ENCODE data around the gene KRT72.
A peak's percentile ranks its signal among the peaks of the same experiment; 100 is the strongest.

KRT72 gene

GRCh38 chr12:52578469-52578868, 22.8 kb downstream of the KRT72 start:
- DNase-seq (ENCODE audit: low spot score), result no peak

DNA sequence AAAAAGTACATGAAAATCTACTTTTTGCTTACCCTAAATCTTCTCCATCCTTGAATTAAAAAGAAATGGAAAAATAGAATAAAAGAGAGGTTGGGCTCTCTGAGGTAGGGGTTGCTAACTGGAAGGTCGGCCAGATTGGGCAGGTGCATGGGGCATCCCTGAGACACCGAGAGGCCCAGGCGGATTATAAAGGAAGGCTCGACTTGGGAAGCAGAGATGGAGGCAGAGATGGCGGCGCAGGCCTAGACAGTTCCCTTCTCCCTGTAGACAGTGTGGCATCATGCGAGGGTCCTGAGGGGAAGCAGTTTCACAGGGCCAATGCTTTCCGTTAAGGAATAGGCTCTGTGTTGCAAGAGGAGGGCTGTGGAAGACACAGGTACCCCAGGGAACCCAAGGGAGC, 23.9 kb downstream of the KRT72 start:
- DNase-seq (ENCODE audit: low spot score), result no peak

- DNase-seq (ENCODE audit: low spot score), result no peak
These were observed 25.3 kb downstream of the KRT72 start for GRCh38 chr12:52575948-52576347.

DNA sequence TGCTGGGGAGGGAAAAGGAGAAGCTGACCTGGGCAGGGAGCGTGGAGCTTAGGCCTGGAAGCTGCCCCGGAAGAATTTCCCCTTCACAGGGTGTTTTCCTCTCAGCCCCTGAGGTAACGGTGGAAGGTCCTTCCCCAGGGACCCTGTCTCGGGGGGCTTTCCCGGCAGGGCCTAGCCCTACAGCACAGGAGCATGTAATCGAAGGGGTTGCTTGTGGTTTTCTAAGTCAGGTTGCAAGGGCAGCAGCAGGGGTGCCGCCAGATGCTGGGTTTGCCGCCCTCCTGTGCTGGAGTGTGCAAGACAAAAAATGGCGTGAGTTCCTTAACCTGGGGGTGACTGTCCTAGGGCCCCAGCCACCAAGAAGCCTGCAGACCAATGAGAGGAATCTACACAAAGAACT, 26.0 kb downstream of the KRT72 start:
- no peak for DNase-seq (ENCODE audit: low spot score)

GRCh38 chr12:52573743-52574142, 27.5 kb downstream of the KRT72 start, which contains the start of gene KRT74:
Gene KRT74 (minus strand): TSS chr12:52573843. CDS start chr12:52573777, 66 bp downstream.
- no peak for DNase-seq (ENCODE audit: low spot score)

GRCh38 chr12:52573306-52573705, 28.0 kb downstream of the KRT72 start:
- no peak for DNase-seq (ENCODE audit: low spot score)

DNA sequence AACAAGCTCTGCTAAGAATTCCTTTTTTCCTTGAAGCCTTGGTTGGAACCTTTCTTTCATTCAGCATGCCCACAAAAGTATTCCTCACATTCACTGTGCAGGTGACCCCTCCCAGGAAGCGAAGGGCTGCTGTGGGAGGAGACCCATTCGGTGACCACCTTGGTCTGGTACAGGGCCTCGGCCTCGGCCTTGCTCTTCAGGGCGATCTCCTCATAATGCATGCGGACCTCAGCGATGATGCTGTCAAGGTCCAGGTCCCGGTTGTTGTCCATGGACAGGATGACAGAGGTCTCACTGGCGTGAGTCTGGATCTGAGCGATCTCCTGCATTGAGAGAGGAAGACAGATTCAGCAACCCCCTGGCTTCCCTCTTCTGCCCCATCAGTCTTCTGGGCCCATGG, 30.8 kb downstream of the KRT72 start:
- no peak for DNase-seq (ENCODE audit: low spot score)

- no peak for DNase-seq (ENCODE audit: low spot score)
These were observed 33.2 kb downstream of the KRT72 start for GRCh38 chr12:52568111-52568510.

DNA sequence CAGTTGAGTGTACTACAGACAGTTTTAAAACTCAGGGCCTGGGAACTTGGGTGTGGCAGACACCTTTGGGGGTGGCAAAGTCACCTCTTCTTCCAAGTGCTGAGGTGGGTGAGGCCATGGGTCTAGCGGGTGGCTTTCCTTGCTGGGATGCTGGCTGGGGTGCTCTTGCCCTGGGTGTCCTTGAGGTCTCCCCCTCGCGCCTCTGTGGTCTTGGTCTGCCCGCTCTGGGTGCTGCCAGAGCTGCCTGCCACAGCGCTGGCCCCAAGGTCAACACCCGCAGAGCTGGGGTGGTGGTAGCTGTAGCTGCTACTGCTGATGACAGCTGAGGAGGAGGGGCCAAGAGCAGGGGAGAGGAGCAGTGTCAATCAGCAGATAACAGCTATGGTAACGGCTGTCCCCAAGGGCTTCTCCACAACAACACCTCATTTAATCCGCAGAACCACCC, 34.4 kb downstream of the KRT72 start:
- DNase-seq (ENCODE audit: low spot score), result peak; percentile 71

DNA sequence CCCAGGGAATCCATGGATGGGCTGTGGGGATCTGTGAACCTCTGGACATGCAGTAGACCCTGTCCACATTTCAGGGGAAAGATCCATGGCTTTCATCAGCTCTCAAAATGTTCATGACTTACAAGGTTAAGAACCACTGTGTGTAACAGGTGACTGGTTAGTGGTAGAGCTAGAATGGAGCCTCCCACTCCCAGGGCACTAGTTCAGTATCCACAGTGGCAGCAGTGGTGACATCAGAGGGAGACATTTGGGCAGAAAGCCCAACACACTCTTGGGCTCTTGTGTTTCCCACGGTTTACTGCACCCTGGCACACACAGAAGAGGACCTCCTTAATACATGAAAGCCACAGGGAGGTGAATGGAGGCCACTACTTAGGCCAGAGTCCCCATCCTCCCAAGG, 36.7 kb downstream of the KRT72 start:
- DNase-seq (ENCODE audit: low spot score), result no peak

DNA sequence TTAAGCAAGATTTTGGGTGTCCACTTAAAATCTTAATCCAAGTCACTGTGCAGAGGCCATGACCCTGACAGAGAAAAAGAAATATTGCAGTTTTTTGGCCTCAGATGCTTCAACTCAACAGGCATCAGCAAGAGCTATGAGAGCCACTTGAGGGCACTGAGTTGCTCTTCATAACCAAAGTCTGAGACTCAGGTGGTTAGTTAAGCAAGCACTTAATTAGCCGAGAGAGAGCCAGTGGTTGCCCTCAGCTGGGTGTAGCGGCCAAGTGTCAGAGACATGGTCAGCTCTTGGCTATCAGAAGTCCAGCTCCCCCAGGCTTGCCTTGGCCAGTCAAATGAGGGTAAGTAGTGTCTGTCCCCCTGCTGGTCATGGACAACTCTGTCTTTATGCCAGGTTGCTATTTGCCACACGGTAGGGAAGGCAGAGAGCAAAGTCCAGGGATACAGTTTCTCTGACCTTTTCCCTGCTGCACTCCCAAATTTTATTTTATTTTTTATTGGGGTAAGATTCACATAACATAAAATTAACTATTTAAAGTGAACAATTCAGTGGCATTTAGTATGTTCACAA, 39.3 kb downstream of the KRT72 start:
- DNase-seq (ENCODE audit: low spot score), result no peak

DNA sequence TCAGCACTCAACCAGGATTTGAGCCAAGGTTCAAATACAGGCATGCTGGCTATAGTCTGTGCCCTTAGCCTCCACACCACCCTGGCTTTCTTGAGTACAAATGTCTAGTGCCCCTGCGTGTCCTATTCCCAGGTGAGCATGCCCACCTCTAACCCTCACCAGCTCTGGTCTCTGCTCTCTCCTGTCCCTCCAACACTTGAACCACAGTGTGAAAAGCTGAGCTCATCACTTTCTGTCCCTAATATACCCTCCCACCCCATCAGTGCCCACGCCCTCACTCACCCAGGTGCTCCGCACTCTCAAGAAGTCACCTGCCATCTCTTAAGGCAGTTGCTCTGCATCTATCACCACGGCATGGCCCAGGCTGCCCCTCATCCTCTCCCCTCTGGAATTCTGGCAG, 41.3 kb downstream of the KRT72 start:
- DNase-seq (ENCODE audit: low spot score), result no peak

DNA sequence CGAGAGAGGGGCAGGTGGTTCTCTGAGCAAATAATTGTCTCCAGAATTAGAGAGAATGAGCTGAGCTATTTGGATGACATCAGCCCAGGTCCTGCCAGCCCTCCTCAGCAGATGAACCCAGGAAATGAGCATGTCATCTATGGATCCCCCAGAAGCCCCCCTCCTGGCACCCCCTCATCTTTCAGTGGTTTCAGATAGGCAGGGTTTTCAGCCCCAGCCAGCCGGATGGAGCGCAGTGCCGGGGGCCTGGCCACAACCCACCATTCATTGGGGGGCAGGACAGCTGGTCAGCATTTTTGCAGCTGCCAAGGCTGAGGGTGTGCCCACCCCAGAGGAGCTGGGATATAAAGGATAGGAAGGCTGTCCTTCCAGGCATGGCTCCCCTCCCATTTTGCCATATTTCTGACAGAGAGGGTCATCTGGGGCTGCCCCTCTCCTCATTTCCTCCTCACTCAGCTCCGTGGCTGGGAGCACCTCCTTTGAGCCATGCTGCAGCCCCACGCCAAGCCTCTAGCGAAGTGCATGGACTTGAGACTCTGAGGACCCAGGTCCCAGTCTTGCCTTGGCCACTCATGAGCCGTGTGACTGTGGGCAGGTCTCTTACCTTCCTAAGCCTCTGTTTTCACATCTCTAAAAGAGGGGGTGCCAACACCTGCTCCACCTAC, 42.4 kb downstream of the KRT72 start:
- no peak for DNase-seq (ENCODE audit: low spot score)

DNA sequence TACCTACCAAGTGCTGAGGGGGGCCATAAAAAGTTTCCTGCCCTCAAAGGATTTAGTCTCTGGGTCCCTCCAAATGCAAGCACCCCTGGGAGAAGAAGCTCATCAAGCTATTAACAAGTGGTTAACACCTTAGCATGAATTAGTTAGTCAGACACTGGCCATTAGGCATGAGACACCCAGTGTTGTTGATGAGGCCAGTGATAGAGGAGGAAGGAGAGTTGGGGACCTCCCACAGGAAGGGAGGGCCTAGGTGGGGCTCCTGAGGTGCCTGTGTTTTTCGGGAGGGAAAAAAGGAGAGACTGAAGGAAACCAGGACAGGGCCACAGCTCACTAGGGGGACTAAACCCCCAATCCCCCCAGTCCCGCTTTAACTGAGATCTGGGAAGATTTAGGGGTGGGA, 43.8 kb downstream of the KRT72 start:
- no peak for DNase-seq (ENCODE audit: low spot score)

- DNase-seq (ENCODE audit: low spot score), result peak; percentile 20
These were observed 45.7 kb downstream of the KRT72 start for GRCh38 chr12:52555577-52555976.

DNA sequence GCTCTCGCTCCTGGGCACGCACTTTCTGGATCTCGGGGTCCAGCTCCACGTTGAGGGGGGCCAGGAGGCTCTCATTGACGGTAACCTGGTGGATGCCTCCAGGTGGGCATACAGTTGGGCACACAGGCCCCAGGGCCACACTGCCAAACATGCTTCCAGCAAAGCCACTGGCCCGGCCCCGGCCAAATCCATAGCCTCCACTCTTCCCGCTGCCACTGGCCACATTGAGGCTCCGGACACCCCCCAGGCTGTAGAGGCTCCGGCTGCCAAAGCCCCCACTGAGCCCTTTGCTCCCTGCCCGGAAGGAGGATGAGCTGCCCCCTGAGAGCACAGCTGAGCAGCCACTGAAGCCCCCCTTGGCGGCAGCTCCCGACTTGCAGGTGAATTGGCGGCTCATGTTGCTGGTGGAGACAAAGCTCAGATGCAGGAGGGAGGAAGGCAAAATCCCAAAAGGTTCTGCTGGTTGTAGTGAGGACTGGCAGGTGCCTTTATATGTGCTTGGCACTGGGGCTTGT, 48.5 kb downstream of the KRT72 start, which contains the start of gene KRT71:
Gene KRT71 (minus strand): TSS at position 465 of the 515 bp plus-strand sequence. CDS start 68 bp downstream, at position 397.
- DNase-seq (ENCODE audit: low spot score), result no peak

DNA sequence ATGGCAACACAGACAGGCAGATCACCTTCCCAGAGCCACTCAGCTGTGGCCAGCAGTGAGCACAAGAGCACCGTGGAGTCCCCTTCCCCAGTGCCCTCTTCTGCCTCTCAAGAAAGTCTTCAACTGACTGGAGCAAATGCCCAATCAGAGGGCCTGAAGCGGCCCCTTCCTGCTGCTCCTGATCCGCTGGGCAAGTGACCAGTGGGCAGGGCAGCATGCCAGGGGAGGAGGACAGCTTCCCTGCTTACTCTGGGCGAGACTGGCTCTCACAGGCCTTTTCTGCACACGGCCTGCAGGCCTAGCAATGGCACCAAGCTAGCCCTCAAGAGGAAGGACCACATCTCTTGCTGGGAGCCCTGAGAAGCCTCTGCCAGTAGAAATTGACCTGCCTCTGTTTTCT, 49.2 kb downstream of the KRT72 start:
- no peak for DNase-seq (ENCODE audit: low spot score)

GRCh38 chr12:52551216-52551865, 49.9 kb downstream of the KRT72 start:
- no peak for DNase-seq (ENCODE audit: low spot score)

GRCh38 chr12:52546126-52546525, 55.1 kb downstream of the KRT72 start:
- no peak for DNase-seq (ENCODE audit: low spot score)

GRCh38 chr12:52543985-52544883, 57.0 kb downstream of the KRT72 start:
- DNase-seq (ENCODE audit: low spot score), result no peak

- DNase-seq (ENCODE audit: low spot score), result no peak
These were observed 58.4 kb downstream of the KRT72 start for GRCh38 chr12:52542785-52543318.

DNA sequence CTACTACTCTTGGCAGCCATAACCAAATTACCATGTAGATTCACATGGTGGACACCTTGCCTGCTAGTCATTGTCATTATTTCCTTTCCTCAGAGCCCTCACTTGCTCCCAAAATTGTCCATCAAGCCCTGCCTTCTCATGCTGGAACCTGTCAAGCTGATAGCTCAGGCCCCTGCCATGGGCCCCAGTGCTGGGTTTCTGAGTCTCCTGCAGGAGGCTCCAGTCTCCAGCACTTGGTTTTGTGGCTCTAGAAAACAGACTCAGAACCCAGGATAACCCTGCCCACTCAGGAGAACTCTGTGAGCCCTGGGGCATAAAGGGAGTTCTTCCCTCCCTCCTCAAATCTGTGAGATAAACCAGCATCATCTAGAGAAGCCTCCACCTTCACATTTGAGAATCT, 59.1 kb downstream of the KRT72 start:
- DNase-seq (ENCODE audit: low spot score), result no peak

Measured in CD4-positive, alpha-beta T cell treated with Interleukin-15 for 4 hours (primary cell).